ENCODE results near the gene DESI1. TPM values are rescaled to one million over a fixed set of nuclear protein-coding genes. Genes with fewer than 3 reads are reported as not detected.
"Not testable (repeated sequence)": the region's sequence is repeated elsewhere in the genome, so short reads cannot be mapped to it uniquely, and the experiment has no call there.

DESI1 gene
- polyA plus RNA-seq, 4 donors = 26.0 to 29.7 (median 28.1) TPM

DNA sequence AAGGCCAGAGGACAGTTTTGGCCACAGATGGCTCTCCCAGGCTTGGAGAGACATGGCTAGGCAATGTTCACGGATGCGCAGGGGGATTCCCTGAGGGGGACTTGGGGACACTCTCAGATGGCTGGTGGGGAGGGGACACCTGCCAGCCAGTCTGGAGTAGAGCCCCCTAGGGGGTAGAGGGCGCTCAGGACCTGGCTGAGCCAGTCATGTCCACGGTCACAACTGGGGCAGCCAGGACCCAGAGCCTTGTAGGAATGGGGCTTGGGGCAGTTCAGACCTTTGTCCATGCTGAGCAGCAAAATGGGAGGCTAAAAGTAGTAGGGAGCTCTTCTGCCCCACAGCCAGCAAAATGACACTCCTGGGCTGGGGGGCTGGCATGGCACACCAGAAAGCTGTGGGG, 58.4 kb downstream of the DESI1 start:
- DNase-seq (ENCODE audit: low read depth in 4 of 4, low spot score in 3 of 4) = no peak

DNA sequence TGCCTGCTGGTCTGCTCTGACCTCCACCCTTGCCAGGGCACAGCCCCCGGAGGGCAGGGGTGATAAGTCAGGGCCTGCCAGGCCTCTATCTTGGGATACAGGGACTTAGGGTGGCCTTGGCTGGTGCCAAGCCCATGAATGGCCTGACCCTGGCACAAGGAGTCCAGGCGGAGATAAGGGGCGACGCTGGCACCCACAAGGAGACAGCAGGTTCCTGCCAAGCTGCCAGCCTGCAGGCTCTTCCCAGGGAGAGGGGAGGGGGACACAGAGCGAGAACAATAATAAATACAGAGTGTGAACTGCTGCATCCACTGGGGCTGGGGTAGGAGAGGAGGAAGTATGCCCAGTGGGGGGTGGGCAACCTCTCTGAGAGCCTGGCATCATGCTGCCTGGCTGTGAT, 59.1 kb downstream of the DESI1 start:
- no peak for DNase-seq (ENCODE audit: low read depth in 4 of 4, low spot score in 3 of 4)

DNA sequence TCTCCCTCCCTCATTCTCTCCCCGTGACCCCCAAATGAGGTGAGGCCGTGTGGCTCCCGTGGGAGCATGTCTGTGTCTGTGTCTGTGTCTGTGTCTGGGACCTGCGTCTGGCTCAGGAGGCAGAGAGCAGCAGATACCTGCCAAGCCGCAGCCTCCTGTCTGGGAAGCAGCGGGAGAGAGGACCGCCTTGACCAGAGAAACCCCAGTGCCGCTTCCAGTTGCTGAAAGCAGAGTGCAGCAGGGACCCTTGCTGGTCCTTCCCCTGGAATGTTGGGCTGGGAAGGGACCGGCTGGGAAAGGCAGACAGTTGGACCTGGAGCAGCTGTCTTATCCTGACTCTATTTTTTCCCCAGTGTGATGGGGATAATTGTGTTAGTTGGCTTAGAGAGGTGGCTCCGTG, 59.5 kb downstream of the DESI1 start:
- no peak for DNase-seq (ENCODE audit: low read depth in 4 of 4, low spot score in 3 of 4)

DNA sequence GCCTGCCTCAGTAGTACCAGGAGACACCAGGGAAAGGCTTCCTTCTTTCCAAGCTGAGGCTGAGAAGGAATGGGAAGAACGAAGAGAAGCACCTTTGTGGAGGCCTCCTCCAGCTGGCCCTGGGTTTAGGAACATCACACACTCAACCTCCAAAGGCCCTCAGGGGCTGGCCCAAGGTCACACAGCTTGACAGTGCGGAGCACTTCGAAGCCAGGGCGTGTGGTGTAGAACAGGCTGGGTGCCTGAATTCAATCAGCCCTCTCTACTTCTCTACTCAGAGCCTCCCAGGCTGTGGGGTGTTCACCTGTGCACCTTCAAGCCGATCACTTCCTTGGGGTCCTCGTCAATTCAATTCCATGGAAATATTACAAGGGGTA, 60.8 kb downstream of the DESI1 start:
- DNase-seq (ENCODE audit: low read depth in 4 of 4, low spot score in 3 of 4) = no peak

DNA sequence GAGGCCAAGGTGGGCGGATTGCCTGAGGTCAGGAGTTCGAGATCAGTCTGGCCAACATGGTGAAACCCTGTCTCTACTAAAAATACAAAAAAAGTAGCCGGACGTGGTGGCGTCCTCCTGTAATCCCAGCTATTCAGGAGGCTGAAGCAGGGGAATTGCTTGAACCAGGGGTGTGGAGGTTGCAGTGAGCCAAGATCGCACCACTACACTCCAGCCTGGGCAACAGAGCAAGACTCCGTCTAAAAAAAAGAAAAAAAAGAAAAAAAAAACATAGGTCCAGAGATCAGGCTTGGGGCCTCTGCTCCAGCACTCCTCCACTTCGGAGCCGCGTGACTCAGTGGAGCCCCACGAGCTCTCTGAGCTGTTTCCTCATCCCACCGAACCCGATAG, 62.6 kb downstream of the DESI1 start:
- not testable (repeated sequence) for DNase-seq (ENCODE audit: low read depth in 4 of 4, low spot score in 3 of 4)

DNA sequence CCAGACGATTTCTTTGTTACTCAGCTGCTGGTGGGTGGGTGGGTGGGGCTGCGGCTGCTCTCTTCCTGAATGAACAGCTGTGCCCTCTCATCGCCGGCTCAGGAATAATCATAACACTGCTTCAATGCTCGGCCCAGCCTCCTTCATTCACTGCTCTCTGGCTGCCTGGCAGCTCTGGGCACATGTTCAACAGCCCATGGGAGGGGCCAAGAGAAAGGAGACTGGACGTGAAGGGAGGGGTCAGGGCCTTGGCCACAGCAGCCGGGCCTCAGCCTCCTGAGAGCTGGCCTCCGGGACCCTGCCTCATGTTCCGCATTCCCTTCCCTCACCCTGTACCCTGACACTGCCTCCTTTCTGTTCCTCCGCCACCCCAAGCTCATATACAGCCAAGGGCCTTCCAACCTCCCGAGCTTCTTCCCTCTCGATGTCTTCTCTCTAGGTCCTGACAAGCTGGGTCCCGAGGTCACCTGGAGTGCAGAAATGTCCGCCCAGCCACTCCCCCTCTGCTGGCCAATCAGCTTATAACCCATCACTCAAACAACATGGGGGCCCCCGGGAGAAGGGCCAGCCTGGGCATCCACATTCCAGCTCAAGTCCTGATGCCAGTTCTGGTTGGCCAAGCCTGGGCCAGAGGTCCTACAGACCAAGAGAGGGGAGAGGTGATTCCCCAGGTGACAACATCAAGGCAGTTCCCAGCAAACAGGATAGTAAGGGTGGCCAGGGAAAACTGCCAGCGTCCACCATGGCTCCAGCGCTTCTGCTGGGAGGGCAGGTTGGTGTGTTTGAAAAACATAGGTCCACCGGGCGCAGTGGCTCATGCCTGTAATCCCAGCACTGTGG, 63.2 kb downstream of the DESI1 start:
- DNase-seq (ENCODE audit: low read depth in 4 of 4, low spot score in 3 of 4) = peak in 1 of 4 donors; percentile 52

DNA sequence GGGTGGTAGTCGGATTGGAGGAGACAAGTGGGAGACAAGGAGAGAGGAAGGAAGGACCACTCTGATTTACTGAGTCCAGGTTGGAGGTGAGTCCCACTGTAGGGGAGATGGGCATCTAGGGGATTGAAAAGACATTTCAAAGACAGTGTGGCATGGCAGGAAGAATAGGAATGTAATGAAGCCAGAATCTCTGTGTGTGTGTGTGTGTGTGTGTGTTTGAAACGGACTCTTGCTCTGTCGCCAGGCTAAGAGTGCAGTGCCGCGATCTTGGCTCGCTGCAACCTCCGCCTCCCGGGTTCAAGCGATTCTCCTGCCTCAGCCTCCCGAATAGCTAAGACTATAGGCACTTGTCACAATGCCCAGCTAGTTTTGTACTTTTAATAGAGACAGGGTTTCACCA, 64.3 kb downstream of the DESI1 start:
- DNase-seq (ENCODE audit: low read depth in 4 of 4, low spot score in 3 of 4) = no peak

DNA sequence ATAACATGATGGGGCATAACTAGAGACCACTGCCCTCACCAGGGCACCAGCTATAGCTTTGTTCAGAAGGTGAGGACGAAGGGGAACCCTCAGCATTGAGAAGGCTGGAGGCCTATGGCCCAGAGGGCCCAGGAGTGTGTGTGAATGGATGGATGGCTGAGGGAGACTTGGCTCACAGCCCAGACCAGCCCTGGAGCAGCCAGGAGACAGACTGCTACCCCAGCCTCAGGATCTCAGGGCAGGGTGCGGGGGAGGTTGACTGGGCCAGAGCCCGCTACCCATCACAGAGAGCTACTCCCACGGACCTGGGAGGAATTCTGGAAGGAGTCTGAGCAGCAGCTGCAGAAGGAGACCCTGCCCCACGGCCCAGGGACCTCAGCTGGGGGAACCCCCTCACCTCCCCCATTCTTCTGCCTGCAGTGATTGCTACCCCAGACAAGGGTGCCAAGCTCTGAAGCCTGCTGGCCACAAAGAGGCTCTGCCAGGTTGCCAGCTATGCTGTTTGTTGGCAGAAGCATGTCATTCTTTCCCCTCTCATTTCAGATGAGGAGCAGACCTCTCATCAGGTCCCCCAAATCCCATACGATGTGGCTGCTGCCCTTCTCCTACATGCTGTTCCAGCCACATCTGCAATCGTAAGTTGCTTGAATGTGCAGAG, 65.4 kb downstream of the DESI1 start:
- no peak for DNase-seq (ENCODE audit: low read depth in 4 of 4, low spot score in 3 of 4)

DNA sequence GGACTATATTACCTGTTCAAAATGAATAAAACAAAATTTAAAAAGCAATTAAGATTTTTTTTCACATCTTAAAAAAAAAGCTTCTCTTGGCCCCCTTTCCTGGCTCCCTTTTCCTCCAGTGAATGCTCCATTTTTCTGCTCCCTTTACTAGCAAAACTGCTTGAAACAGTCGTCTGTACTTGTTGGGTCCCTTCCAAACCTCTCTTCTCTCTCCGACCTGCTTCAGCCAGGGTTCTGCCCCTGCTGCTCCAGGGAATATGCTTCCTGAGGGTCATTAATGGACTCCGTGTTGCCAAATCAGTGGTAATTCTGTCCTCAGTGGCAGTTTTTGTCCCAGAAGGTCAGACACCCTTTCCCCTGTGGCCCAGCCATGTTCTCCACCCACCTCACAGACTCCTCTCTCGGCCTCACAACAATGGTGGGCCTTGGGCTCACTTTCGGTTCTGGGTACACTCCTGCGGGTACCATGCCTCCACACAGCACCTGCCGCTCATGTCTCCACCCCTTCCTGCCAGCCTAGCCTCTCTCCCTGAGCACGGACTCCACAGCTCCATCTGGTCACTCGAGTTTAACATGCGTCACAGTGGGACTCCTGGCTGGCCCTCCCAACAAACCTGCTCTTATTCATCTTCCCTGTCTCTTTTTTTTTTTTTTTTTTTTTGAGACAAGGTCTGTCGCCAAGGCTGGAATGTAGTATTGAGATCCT, 68.8 kb downstream of the DESI1 start:
- no peak for DNase-seq (ENCODE audit: low read depth in 4 of 4, low spot score in 3 of 4)

DNA sequence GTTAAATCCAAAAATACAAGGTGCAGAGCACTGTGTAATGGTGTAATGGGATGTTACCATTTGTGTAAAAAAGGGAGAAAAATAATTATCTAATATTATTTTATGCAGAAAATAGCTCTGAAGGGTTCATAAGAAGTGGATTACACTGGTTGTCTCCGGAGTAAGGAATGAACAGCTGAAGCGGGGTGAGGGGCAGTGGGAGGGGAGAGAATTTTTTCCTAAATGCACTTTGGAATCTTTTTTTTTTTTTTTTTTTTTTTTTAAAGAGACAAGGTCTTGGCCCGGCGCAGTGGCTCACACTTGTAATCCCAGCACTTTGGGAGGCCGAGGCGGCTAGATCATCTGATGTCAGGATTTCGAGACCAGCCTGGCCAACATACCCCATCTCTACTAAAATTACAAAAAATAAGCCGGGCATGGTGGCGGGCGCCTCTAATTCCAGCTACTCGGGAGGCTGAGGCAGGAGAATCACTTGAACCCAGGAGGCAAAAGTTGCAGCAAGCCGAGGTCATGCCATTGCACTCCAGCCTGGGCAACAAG, 69.8 kb downstream of the DESI1 start:
- DNase-seq (ENCODE audit: low read depth in 4 of 4, low spot score in 3 of 4) = no peak

DNA sequence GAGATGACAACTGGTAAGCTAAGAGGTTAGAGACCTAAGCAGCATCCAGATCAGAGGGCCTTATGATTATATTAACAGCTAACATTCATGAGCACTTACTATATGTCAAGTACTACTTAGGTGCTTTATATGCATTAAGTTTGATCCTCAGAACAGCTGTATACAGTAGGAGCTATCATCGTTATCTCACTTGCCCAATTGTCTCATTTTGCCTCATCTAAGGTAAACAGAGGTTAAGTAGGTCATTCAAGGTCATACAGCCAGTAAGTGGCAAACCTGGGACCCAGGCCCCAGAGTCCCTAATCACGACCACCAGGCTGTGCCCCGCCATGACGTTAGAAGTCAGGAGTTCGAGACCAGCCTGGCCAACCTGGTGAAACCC, 72.0 kb downstream of the DESI1 start:
- no peak for DNase-seq (ENCODE audit: low read depth in 4 of 4, low spot score in 3 of 4)

Other genes starting within 250 kb of the DESI1 start
- gene TEF, start 239.1 kb downstream of the DESI1 start, polyA plus RNA-seq (ENCODE audit: insufficient read length in 4 of 4) = 10 to 100 TPM; 17.4 to 18.5 (median 18.3) TPM
- 10 to 100 TPM; 52.3 to 59.4 (median 55.7) TPM for gene TOB2, start 174.2 kb downstream of the DESI1 start, polyA plus RNA-seq (ENCODE audit: insufficient read length in 4 of 4)
- gene PHF5A, start 152.4 kb downstream of the DESI1 start, polyA plus RNA-seq (ENCODE audit: insufficient read length in 4 of 4) = 10 to 100 TPM; 55.8 to 68.1 (median 58.1) TPM
- 100 to 1,000 TPM; 131 to 150 (median 142) TPM for gene ACO2, start 151.9 kb downstream of the DESI1 start, polyA plus RNA-seq (ENCODE audit: insufficient read length in 4 of 4)
- gene POLR3H, start 76.6 kb downstream of the DESI1 start, polyA plus RNA-seq (ENCODE audit: insufficient read length in 4 of 4) = 10 to 100 TPM; 30.0 to 37.0 (median 31.2) TPM
- gene CSDC2, start 60.0 kb downstream of the DESI1 start, polyA plus RNA-seq (ENCODE audit: insufficient read length in 4 of 4) = 1 to 10 TPM; 4.9 to 9.4 (median 6.4) TPM
- gene PMM1, start 31.2 kb downstream of the DESI1 start, polyA plus RNA-seq (ENCODE audit: insufficient read length in 4 of 4) = 10 to 100 TPM; 48.8 to 65.9 (median 52.4) TPM
- gene XRCC6, start 252 bp upstream of the DESI1 start, polyA plus RNA-seq (ENCODE audit: insufficient read length in 4 of 4) = 100 to 1,000 TPM; 333 to 384 (median 357) TPM
- 100 to 1,000 TPM; 145 to 173 (median 159) TPM for gene SNU13, start 67.8 kb upstream of the DESI1 start, polyA plus RNA-seq (ENCODE audit: insufficient read length in 4 of 4)
- gene MEI1, start 78.5 kb upstream of the DESI1 start, polyA plus RNA-seq (ENCODE audit: insufficient read length in 4 of 4) = 1 to 10 TPM; 1.3 to 2.9 (median 2.4) TPM
- 10 to 100 TPM in 1 of 4 donors, 1 to 10 TPM in 3; 7.4 to 10.6 (median 8.2) TPM for gene CCDC134, start 179.6 kb upstream of the DESI1 start, polyA plus RNA-seq (ENCODE audit: insufficient read length in 4 of 4)
- 100 to 1,000 TPM in 2 of 4 donors, 10 to 100 TPM in 2; 94.0 to 104 (median 101) TPM for gene SREBF2, start 212.1 kb upstream of the DESI1 start, polyA plus RNA-seq (ENCODE audit: insufficient read length in 4 of 4)

Data from right renal pelvis (tissue), 4 donors.